WTC11 (cell line): ENCODE data around the gene CHRNA4. TPM values are rescaled to one million over a fixed set of nuclear protein-coding genes. Genes with fewer than 3 reads are reported as not detected.

Experiments
- ATAC-seq: fragments of 200-7000 bp; cut with Tn5 transposase; 2 replicates; pipeline ENCODE4 v1.10.0; 2021; ENCODE audit warnings: mild to moderate bottlenecking, moderate library complexity
- CTCF ChIA-PET: fragments of 300-600 bp; sonication (Branson Sonifier 250); formaldehyde crosslinking; loops from one replicate; lab custom pipeline; 2021; ENCODE audit warnings: antibody characterized with exemption; lab: Charles Lee
- POLR2A ChIA-PET: fragments of 350-600 bp; sonication (Branson Sonifier 250); formaldehyde crosslinking; loops from one replicate; lab custom pipeline; 2021; ENCODE audit warnings: antibody characterized with exemption; lab: Charles Lee
- DNase-seq: peaks from one replicate; pipeline ENCODE4 v3.0.0; 2021; ENCODE audit warnings: low spot score
- H3K27ac Mint-ChIP-seq: 2 replicates; pipeline ENCODE4 v1.8.0; 2021; ENCODE audit warnings: mixed read lengths
- H3K27me3 Mint-ChIP-seq: 2 replicates; pipeline ENCODE4 v1.8.0; 2021; ENCODE audit warnings: low read depth, mild to moderate bottlenecking, moderate library complexity, mixed read lengths
- H3K36me3 Mint-ChIP-seq: 2 replicates; pipeline ENCODE4 v1.8.0; 2021; ENCODE audit warnings: mixed read lengths
- H3K4me1 Mint-ChIP-seq: 2 replicates; pipeline ENCODE4 v1.8.0; 2022; ENCODE audit warnings: mixed read lengths
- H3K4me3 Mint-ChIP-seq: 2 replicates; pipeline ENCODE4 v1.8.0; 2021; ENCODE audit warnings: mild to moderate bottlenecking, moderate library complexity, mixed read lengths
- H3K9me3 Mint-ChIP-seq: 2 replicates; pipeline ENCODE4 v1.8.0; 2021; ENCODE audit warnings: mixed read lengths
- CREB1 ChIP-seq: sonication (generic); formaldehyde crosslinking; IDR thresholded peaks from 2 replicates; pipeline ENCODE4 v1.8.0; 2023; ENCODE audit warnings: mild to moderate bottlenecking, missing genetic modification reagents
- CREM ChIP-seq: sonication (generic); formaldehyde crosslinking; IDR thresholded peaks from 2 replicates; pipeline ENCODE4 v1.8.1; 2022; ENCODE audit warnings: mild to moderate bottlenecking, missing genetic modification reagents, moderate library complexity
- EMX1 ChIP-seq: fragments of 250-450 bp; sonication (Bioruptor Pico); IDR thresholded peaks from 2 replicates; pipeline ENCODE4 v1.8.0; 2021; ENCODE audit warnings: mild to moderate bottlenecking
- ESRRA ChIP-seq: sonication (generic); formaldehyde crosslinking; IDR thresholded peaks from 2 replicates; pipeline ENCODE4 v1.8.1; 2022; ENCODE audit warnings: mild to moderate bottlenecking, missing genetic modification reagents, borderline replicate concordance
- ETV6 ChIP-seq: sonication (generic); formaldehyde crosslinking; IDR thresholded peaks from 2 replicates; pipeline ENCODE4 v1.8.1; 2022; ENCODE audit warnings: mild to moderate bottlenecking, missing genetic modification reagents
- FOXJ3 ChIP-seq: sonication (generic); formaldehyde crosslinking; IDR thresholded peaks from 2 replicates; pipeline ENCODE4 v1.9.0; 2021; ENCODE audit warnings: missing genetic modification reagents, mild to moderate bottlenecking, borderline replicate concordance
- FOXP1 ChIP-seq: sonication (generic); formaldehyde crosslinking; IDR thresholded peaks from 2 replicates; pipeline ENCODE4 v1.8.0; 2022; ENCODE audit warnings: missing genetic modification reagents, mild to moderate bottlenecking, moderate library complexity, borderline replicate concordance
- JAZF1 ChIP-seq: fragments of 250-450 bp; sonication (Bioruptor Pico); IDR thresholded peaks from 2 replicates; pipeline ENCODE4 v1.9.0; 2021; ENCODE audit warnings: moderate library complexity, mild to moderate bottlenecking, inconsistent platforms
- JUN ChIP-seq: sonication (generic); formaldehyde crosslinking; IDR thresholded peaks from 2 replicates; pipeline ENCODE4 v1.8.0; 2023; ENCODE audit warnings: mild to moderate bottlenecking, missing genetic modification reagents
- NR2C2 ChIP-seq: sonication (generic); formaldehyde crosslinking; IDR thresholded peaks from 2 replicates; pipeline ENCODE4 v1.8.0; 2022; ENCODE audit warnings: mild to moderate bottlenecking, missing genetic modification reagents
- NR3C1 ChIP-seq: sonication (generic); formaldehyde crosslinking; conservative IDR thresholded peaks from 2 replicates; pipeline ENCODE4 v1.8.1; 2023; ENCODE audit warnings: low read depth, mild to moderate bottlenecking, missing genetic modification reagents
- SP1 ChIP-seq: sonication (generic); formaldehyde crosslinking; conservative IDR thresholded peaks from 2 replicates; pipeline ENCODE4 v1.8.1; 2022; ENCODE audit warnings: missing genetic modification reagents
- TP53 ChIP-seq: sonication (generic); formaldehyde crosslinking; IDR thresholded peaks from 2 replicates; pipeline ENCODE4 v1.8.1; 2023; ENCODE audit warnings: mild to moderate bottlenecking, missing genetic modification reagents
- ZBTB21 ChIP-seq: sonication (generic); formaldehyde crosslinking; IDR thresholded peaks from 2 replicates; pipeline ENCODE4 v1.8.1; 2023; ENCODE audit warnings: mild to moderate bottlenecking, missing genetic modification reagents, borderline replicate concordance
- ZNF138 ChIP-seq: sonication (generic); formaldehyde crosslinking; conservative IDR thresholded peaks from 2 replicates; pipeline ENCODE4 v1.8.1; 2022; ENCODE audit warnings: mild to moderate bottlenecking, moderate library complexity, missing genetic modification reagents
- ZNF423 ChIP-seq: fragments of 250-450 bp; sonication (Bioruptor Pico); IDR thresholded peaks from 2 replicates; pipeline ENCODE4 v2.1.2; 2022; ENCODE audit warnings: mild to moderate bottlenecking, moderate library complexity
- total RNA-seq: library from RNA; stranded (reverse); gene quantifications from 3 replicates; pipeline ENCODE4 v1.2.3, GENCODE V29; 2021
- TF ChIP-seq, protein P1 (sequence below): sonication (generic); formaldehyde crosslinking; IDR thresholded peaks from 2 replicates; pipeline ENCODE4 v1.8.1; 2022; ENCODE audit warnings: low read depth, mild to moderate bottlenecking, moderate library complexity, missing genetic modification reagents, borderline replicate concordance
- TF ChIP-seq, protein P2 (sequence below): sonication (generic); formaldehyde crosslinking; IDR thresholded peaks from 2 replicates; pipeline ENCODE4 v1.8.1; 2023; ENCODE audit warnings: mild to moderate bottlenecking, missing genetic modification reagents, borderline replicate concordance
- TF ChIP-seq, protein P3 (sequence below): sonication (generic); formaldehyde crosslinking; IDR thresholded peaks from 2 replicates; pipeline ENCODE4 v1.8.0; 2022; ENCODE audit warnings: mild to moderate bottlenecking, missing genetic modification reagents
- TF ChIP-seq, protein P4 (sequence below): sonication (generic); formaldehyde crosslinking; IDR thresholded peaks from 2 replicates; pipeline ENCODE4 v1.8.1; 2022; ENCODE audit warnings: low read depth, missing genetic modification reagents, borderline replicate concordance
- TF ChIP-seq, protein P5 (sequence below): sonication (generic); formaldehyde crosslinking; IDR thresholded peaks from 2 replicates; pipeline ENCODE4 v1.8.0; 2022; ENCODE audit warnings: mild to moderate bottlenecking, missing genetic modification reagents
- TF ChIP-seq, protein P6 (sequence below): fragments of 250-450 bp; sonication (Bioruptor Pico); IDR thresholded peaks from 2 replicates; pipeline ENCODE4 v1.9.0; 2021; ENCODE audit warnings: mild to moderate bottlenecking
- TF ChIP-seq, protein P7 (sequence below): sonication (generic); formaldehyde crosslinking; IDR thresholded peaks from 2 replicates; pipeline ENCODE4 v1.8.1; 2022; ENCODE audit warnings: mild to moderate bottlenecking, missing genetic modification reagents, moderate library complexity, borderline replicate concordance

The CHRNA4 gene
- total RNA-seq, 1 experiment from 2014 or later = 2.5 TPM

DNA sequence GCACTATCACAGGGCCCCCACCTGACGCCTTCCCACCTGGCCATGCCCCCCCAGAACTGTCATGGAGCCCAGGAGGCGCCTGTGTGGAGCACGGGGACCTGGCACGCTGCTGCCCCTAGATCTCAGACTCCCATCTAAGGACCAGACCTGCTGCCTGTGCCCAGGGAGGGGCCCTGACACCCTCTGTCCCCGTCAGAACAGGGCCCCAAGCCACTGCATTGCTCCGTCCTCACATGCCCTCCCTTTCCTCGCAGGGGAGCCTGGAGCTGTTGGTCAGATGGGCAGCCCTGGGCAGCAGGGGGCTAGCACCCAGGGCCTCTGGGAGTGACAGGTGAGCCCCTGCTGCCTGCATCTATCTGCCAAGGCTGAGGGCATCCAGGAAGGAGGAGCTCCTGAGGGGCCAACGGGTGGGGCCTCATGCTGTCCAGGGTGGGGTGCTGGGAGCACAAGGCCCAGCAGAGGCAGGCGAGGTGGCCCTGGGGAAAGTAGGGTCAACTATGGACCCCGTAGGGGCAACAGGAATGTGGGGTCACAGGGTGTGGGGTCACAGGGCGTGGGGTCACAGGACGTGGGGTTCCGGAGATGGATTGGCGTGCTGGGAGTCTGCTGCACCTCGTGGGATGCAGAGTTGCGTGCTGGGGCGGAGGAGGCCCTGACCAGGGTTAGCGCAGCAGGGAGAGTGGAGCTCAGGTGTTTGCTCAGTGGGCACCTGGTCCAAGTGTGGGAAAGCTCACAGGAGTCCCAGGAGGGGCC lies 31.6 kb downstream of the CHRNA4 start (continued):
- no peak for TF ChIP-seq CREM
- TF ChIP-seq, protein P1, sequence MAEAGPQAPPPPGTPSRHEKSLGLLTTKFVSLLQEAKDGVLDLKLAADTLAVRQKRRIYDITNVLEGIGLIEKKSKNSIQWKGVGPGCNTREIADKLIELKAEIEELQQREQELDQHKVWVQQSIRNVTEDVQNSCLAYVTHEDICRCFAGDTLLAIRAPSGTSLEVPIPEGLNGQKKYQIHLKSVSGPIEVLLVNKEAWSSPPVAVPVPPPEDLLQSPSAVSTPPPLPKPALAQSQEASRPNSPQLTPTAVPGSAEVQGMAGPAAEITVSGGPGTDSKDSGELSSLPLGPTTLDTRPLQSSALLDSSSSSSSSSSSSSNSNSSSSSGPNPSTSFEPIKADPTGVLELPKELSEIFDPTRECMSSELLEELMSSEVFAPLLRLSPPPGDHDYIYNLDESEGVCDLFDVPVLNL = no peak
- TF ChIP-seq SP1 (CRISPR knock-in tag) = no peak
- TF ChIP-seq, protein P2, sequence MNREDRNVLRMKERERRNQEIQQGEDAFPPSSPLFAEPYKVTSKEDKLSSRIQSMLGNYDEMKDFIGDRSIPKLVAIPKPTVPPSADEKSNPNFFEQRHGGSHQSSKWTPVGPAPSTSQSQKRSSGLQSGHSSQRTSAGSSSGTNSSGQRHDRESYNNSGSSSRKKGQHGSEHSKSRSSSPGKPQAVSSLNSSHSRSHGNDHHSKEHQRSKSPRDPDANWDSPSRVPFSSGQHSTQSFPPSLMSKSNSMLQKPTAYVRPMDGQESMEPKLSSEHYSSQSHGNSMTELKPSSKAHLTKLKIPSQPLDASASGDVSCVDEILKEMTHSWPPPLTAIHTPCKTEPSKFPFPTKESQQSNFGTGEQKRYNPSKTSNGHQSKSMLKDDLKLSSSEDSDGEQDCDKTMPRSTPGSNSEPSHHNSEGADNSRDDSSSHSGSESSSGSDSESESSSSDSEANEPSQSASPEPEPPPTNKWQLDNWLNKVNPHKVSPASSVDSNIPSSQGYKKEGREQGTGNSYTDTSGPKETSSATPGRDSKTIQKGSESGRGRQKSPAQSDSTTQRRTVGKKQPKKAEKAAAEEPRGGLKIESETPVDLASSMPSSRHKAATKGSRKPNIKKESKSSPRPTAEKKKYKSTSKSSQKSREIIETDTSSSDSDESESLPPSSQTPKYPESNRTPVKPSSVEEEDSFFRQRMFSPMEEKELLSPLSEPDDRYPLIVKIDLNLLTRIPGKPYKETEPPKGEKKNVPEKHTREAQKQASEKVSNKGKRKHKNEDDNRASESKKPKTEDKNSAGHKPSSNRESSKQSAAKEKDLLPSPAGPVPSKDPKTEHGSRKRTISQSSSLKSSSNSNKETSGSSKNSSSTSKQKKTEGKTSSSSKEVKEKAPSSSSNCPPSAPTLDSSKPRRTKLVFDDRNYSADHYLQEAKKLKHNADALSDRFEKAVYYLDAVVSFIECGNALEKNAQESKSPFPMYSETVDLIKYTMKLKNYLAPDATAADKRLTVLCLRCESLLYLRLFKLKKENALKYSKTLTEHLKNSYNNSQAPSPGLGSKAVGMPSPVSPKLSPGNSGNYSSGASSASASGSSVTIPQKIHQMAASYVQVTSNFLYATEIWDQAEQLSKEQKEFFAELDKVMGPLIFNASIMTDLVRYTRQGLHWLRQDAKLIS = no peak
- TF ChIP-seq EMX1 (CRISPR knock-in tag) = no peak
- TF ChIP-seq, protein P3, sequence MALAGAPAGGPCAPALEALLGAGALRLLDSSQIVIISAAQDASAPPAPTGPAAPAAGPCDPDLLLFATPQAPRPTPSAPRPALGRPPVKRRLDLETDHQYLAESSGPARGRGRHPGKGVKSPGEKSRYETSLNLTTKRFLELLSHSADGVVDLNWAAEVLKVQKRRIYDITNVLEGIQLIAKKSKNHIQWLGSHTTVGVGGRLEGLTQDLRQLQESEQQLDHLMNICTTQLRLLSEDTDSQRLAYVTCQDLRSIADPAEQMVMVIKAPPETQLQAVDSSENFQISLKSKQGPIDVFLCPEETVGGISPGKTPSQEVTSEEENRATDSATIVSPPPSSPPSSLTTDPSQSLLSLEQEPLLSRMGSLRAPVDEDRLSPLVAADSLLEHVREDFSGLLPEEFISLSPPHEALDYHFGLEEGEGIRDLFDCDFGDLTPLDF (CRISPR knock-in tag) = no peak
- TF ChIP-seq JUN = no peak
- TF ChIP-seq, protein P4, sequence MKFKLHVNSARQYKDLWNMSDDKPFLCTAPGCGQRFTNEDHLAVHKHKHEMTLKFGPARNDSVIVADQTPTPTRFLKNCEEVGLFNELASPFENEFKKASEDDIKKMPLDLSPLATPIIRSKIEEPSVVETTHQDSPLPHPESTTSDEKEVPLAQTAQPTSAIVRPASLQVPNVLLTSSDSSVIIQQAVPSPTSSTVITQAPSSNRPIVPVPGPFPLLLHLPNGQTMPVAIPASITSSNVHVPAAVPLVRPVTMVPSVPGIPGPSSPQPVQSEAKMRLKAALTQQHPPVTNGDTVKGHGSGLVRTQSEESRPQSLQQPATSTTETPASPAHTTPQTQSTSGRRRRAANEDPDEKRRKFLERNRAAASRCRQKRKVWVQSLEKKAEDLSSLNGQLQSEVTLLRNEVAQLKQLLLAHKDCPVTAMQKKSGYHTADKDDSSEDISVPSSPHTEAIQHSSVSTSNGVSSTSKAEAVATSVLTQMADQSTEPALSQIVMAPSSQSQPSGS = no peak
- TF ChIP-seq ZNF138 (CRISPR knock-in tag) = no peak

DNA sequence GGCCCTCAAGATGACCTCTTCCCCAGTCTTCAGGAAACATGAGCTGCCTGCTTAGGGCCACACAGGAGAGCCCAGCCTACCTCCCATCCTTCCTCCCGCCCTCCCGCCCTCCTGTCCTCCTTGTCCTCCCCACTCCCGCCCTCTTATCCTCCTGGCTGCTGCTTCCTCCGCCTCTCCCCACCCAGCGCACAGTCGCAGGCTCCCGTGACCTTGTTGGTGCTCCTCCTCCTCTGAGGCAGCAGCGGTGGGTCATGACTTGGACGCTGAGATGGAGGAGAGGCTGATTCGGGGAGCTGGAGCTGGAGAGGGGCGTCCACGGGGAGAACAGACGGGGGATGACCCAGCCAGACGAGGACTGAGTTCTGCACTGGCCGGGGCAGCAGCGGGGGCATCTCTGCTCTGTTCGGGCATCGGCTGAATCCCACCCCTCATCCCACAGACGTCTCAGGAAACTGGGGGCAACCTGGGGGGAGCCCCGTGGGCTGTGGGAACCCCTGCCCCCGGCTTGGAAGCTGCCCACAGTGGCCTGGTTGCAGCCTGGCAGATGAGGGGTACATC lies 32.4 kb downstream of the CHRNA4 start:
- Mint-ChIP-seq H3K4me1 (no peaks in the 10 kb centered on the region), H3K27me3 (peaks cover 2% of the 10 kb centered on the region), H3K4me3 (no peak overlapping the region), H3K36me3 (peaks cover 6% of the 10 kb centered on the region), H3K27ac (no peak overlapping the region), H3K9me3 (peaks cover 9% of the 10 kb centered on the region)
- POLR2A ChIA-PET = no interaction called here
- TF ChIP-seq, protein P5, sequence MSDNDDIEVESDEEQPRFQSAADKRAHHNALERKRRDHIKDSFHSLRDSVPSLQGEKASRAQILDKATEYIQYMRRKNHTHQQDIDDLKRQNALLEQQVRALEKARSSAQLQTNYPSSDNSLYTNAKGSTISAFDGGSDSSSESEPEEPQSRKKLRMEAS (CRISPR knock-in tag) = no peak
- TF ChIP-seq ESRRA (CRISPR knock-in tag) (no peak), FOXJ3 (CRISPR knock-in tag) (no peak), NR2C2 (CRISPR knock-in tag) (no peak), ETV6 (no peak), CREM (no peak), JAZF1 (no peak), ZNF423 (no peak), ZBTB21 (no peak), CREB1 (CRISPR knock-in tag) (no peak), NR3C1 (CRISPR knock-in tag) (no peak), FOXP1 (no peak), EMX1 (CRISPR knock-in tag) (no peak), TP53 (no peak)
- TF ChIP-seq, protein P6, sequence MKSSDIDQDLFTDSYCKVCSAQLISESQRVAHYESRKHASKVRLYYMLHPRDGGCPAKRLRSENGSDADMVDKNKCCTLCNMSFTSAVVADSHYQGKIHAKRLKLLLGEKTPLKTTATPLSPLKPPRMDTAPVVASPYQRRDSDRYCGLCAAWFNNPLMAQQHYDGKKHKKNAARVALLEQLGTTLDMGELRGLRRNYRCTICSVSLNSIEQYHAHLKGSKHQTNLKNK = no peak
- TF ChIP-seq, protein P7, sequence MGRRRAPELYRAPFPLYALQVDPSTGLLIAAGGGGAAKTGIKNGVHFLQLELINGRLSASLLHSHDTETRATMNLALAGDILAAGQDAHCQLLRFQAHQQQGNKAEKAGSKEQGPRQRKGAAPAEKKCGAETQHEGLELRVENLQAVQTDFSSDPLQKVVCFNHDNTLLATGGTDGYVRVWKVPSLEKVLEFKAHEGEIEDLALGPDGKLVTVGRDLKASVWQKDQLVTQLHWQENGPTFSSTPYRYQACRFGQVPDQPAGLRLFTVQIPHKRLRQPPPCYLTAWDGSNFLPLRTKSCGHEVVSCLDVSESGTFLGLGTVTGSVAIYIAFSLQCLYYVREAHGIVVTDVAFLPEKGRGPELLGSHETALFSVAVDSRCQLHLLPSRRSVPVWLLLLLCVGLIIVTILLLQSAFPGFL (CRISPR knock-in tag) = no peak
- ATAC-seq (no peak), DNase-seq (no peak)
- CTCF ChIA-PET = interaction anchor here (1.2 to 2.0 kb wide), 3 partner anchors 49 to 106 kb away, joined by 4 to 8 read pairs (median 6); no protein-coding TSS in a partner anchor
